GM18517 (cell line): ENCODE data around the gene OR5D14.

Source experiments
- ATAC-seq: cut with Tn5 transposase; IDR thresholded peaks from one replicate; pipeline ENCODE4 v1.9.1; 2021; ENCODE audit warnings: mild to moderate bottlenecking, moderate library complexity; ENCODE audit not compliant: unreplicated experiment

OR5D14 gene

GRCh38 chr11:55795256-55795655, at the start of gene OR5D14:
TSS of gene OR5D14 (plus strand) at chr11:55795556. CDS start at chr11:55795556, 0 bp downstream.
- no peak for ATAC-seq

DNA sequence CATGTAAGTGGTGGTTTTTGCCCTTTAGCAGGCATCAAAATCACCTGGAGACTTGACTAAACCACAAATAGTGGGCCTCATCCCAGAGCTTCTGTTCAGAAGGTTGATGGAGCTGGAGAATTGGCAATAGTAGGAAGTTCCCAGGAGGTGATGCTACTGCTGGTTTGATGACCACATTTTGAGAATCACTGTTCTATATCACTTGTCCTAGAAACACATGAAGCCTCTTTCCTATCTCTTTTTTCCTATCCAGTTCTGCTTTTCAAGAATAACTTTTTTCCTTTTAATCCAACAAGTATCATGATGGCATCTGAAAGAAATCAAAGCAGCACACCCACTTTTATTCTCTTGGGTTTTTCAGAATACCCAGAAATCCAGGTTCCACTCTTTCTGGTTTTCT, 22.2 kb upstream of the OR5D14 start, which contains the start of gene OR5D13:
Gene OR5D13 (plus strand): TSS at position 301 of the 400 bp plus-strand sequence. CDS start 0 bp downstream, at position 301.
- ATAC-seq = no peak

GRCh38 chr11:55791606-55792005, 3.8 kb upstream of the OR5D14 start:
- no peak for ATAC-seq

DNA sequence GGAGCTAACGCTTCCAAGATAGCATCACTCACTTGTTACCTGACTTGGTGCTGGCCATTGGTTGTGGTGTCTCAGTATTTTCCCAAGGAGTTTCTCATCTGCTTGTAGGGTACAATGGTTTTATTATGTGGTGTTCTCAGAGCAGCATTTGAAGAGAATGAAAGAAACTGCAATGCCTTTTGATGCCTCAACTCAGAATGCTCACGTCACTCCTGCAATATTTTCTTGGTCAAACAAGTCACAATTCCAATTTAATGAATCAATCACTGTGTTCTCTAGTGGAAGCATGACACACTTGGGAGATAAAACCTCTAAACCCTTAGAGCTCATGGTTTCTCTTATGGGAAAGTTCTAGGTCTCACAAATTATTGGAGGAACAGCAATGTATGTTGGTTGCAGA, 2.0 kb upstream of the OR5D14 start:
- no peak for ATAC-seq

DNA sequence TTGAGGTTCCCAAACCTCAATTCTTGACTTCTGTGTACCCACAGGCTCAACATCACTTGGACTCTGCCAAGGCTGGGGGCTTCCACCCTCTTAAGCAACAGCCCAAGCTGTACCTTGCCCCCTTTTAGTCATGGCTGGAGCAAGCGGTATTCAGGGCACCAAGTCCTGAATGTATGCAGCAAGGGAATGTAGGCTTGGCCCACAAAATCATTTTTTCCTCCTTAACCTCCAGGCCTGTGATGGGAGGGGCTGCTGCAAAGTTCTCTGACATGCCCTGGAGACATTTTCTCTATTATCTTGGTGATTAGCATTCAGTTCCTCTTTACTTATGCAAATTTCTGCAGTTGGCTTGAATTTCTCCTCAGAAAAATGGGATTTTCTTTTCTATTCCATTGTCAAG, 10.9 kb downstream of the OR5D14 start:
- ATAC-seq = no peak

DNA sequence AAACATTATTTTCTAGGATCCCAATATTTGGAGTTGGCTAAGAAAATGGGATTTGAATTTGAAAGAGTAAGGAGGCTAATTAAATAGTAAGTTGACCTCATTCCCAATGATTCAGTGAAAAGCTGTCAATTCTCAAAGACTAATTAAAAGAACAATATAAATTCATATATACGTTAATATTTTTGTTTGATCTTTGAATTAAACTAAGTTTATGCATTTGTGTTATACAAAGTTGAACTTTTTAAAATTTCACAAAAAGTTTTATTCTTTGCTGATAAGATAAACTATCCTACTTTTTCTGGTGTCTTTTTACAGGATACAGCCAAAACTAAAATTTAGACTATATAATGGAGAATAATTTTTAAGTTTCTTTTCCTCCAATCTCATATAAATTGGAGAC, 15.7 kb downstream of the OR5D14 start, which contains the start of gene OR5L1:
Gene OR5L1 (plus strand): TSS at position 301 of the 400 bp plus-strand sequence. CDS start 100 bp downstream, outside the sequence.
- ATAC-seq = no peak

DNA sequence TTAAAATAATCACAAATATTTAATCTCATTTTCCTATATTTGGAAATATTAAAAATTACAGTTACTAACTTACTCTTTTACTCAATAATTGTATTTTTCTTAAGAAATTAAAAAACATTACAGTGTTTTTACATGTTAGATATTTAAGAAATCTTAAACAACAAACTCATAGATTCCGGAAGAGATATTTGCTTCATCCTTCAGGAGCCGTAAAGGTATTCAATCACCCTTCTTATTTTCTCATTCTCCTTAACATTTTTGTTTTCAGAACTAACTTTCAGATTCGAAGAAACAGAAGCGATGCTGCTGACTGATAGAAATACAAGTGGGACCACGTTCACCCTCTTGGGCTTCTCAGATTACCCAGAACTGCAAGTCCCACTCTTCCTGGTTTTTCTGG, 24.0 kb downstream of the OR5D14 start, which contains the start of gene OR5D18:
Gene OR5D18 (plus strand): TSS at position 301 of the 400 bp plus-strand sequence. CDS start 0 bp downstream, at position 301.
- no peak for ATAC-seq

- ATAC-seq = no peak
These were observed 31.6 kb downstream of the OR5D14 start, which contains the start of gene OR5L2 for GRCh38 chr11:55826919-55827318. TSS of gene OR5L2 (plus strand) at chr11:55827219. CDS start at chr11:55827219, 0 bp downstream.

GRCh38 chr11:55838452-55838851, 43.1 kb downstream of the OR5D14 start, which contains the start of gene OR5D16:
TSS of gene OR5D16 (plus strand) at chr11:55838752. CDS start at chr11:55838752, 0 bp downstream.
- ATAC-seq = no peak
